NCI-H1436 (cell line): Measurements from ENCODE around the gene PSMD10.

Experiments
- DNase-seq: peaks from one replicate; lab custom pipeline; 2025; lab: John Stamatoyannopoulos, UW

The PSMD10 gene, protein sequence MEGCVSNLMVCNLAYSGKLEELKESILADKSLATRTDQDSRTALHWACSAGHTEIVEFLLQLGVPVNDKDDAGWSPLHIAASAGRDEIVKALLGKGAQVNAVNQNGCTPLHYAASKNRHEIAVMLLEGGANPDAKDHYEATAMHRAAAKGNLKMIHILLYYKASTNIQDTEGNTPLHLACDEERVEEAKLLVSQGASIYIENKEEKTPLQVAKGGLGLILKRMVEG

GRCh38 chrX:108091264-108091877 lies at the start of gene PSMD10, which contains the start of gene ATG4A:
PSMD10 (minus strand) TSS chrX:108091542; CDS start chrX:108091520, 22 bp downstream.
ATG4A (plus strand) TSS chrX:108091778; CDS start chrX:108091827, 49 bp downstream.
- DNase-seq, result peak; percentile 95

DNA sequence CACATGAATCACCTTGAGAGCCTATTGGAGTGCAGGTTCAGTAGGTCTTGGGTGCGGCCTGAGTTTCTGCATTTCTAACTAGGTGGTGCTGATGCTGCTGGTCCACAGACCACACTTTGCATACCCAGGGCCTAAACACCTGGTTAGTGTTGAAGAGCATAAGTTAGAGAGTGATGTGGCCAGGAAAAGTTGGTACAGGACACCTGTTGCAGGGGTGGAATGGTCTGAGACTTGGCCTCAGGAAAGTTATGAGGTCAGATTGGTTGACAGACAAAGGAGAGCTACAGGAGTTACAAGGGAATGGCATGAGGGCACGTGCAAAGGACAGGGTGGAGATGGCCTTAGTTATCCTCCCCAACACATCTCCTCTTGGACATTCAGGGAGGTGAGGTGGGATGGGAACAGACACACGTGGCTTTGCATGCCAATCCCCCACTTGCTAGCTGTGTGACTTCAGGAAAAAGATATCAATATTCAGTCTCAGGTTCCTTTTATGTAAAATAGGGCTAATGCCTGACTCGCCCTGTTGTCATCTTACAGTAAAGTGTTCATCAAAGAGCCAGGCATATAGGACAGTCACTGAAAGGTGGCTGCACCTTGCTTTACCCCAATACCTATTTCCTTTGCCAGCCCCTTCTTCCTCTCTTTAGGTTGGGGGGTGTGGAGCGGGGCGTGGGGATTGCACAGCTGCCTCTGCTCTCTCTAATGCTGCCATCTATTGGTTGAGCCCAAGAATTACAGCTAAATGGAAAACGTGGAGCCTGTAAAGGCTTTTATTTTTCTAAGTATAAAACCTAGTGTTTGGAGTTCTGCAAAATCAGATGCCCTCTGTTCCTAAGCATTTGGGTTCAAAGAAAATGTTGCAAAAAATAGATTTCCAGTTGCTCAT lies 47.7 kb upstream of the PSMD10 start:
- no peak for DNase-seq

DNA sequence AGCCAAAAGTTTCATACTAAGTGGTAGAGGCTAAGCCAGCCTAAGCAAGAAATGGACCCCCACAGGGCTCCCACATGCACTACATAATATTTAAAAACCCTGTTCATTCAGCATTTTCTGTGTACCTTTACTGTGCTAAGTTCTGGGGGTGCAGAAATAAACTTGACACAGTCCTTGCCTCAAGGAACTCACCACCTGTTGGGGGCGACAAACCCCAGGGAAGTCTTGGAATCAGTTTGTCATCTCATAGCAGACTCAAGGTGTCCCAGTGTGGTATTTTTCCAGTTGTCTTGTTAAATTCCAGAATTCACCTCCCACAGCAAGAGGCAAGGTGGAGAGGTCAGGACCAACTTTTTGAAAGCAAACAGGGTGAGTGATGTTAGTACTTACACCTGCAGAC lies 43.4 kb upstream of the PSMD10 start:
- DNase-seq, result no peak

DNA sequence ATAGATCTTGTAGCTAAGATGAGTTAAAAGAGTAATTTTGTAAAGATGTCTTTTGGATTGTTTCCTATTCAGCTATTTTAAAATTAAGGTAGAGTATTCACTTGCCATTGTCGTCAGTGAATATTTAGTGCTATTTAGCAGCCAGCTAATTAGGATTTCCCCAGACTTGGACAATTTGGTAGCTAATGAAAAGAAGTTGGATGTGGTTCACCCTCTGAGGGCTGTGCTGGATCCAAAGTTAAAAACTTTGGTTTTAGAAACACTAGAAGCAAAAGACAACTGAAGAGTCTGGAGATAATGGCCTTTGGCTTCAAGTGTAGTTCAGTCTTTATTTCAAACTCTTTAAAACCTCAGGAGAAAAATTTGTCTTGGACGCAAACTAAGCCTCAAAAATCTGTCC lies 41.5 kb upstream of the PSMD10 start:
- DNase-seq, result no peak

- DNase-seq, result no peak
These were observed 40.7 kb upstream of the PSMD10 start for GRCh38 chrX:108132034-108132433.

- DNase-seq, result no peak
These were observed 40.1 kb upstream of the PSMD10 start for GRCh38 chrX:108131471-108131870.

- no peak for DNase-seq
These were observed 39.5 kb upstream of the PSMD10 start for GRCh38 chrX:108130889-108131288.

DNA sequence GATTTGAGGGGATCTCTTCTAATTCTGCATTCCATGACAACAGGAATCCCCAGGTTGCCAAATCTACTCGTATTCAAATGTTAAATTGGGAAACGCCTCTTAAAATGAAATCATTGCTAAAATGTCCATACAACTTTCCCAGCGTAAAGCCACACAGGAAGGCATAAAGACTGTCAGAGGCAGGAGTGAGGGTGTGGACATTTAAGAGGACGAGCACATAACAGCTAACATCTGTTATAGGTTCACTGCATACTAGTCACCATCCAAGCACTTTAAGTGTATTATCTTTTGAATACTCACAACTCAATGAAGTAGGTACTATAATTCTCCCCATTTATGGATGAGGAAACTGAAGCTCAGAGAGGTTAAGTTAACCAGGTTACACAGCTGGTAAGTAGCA lies 35.8 kb upstream of the PSMD10 start:
- DNase-seq, result no peak

DNA sequence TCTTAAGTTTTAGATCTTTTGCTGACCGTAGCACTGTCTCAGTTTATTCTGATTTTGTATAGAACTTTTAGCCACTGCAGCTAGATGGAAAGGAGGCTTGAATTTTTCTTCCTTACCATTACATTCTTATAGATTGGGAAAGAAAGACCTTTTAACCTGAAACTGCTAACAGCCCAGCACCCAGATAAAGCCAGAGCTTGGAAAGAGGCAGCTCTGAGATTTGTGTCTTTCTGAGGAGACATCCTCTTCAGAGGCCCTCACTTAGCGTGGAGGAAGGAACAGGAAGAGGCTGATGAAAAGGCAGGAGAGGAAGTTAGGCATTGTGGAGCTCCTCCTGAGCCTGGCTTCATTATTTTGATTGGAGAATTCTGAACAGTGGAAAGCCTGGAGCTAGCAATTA lies 35.3 kb upstream of the PSMD10 start:
- DNase-seq, result no peak

DNA sequence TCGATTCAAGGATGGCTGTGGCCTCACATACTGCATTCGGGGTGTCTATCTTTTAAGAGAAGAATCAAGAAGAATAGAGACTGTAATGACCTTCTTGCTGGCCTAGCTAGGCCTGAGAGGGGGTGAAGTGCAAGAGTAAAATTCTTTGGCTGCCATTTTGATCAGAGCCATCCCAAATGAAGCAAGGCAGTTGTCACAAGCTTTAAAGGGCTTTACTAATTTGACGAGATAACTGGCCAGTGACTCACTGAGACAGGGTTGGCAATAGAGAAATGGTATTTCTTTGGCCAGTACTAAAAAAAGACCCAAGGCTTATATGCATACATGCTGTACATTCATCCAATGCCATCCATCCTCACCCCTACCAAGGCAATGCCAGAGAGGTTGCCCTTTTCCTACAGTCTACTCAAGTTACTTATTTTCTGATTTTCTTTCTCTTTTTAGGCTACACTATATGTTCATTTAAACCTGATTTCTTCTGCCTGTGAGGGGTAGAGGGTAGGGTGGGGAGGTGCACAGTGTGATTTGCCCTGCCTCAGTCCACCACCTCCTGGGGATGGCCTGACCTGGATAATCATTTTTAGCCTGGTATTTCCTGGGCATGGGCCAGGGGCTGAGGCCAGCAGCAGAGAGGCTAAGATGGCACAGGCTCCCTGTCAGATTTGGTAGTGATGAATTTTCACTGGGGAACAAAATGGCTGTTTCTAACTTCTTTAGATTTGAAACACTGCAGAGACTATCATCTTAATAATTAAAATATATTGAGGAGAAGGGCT lies 32.4 kb upstream of the PSMD10 start:
- no peak for DNase-seq

DNA sequence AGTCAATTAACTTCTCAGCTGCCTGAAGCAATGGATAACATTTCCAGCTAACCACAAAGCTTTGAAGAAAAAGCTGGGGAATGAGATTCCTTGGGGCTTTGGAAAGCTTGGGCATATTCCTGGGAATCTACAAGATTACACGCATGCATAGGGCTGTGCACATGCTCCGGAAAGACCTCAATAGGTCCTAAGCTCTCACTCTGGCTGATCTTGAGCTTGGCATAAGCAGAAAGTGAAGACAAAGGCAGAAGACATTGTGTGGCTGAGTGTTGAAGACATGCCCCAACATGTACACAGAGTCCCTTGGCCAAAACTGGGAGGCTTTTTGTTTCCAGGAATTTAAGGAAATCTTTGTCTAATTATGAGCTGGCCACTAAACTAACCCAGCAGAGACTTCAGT lies 31.4 kb upstream of the PSMD10 start:
- no peak for DNase-seq

DNA sequence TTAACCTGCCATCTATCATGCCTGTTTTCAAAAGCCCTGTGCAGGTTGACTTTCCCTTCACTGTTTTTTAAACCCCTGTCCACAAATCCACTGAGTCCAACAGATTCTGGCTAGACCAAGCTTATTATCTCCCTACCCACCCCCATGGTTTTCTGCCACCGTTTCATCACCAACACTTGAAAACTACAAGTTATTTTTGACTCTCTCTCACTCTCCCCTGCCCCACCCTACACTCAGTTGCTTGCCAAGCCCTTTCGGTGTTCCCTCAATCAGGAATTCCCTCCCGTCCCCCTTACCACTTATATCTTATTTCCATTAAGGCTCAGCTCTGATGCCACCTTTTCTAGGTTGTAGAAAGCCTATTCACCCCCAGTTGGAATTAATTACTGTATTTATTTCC lies 29.9 kb upstream of the PSMD10 start:
- DNase-seq, result no peak

DNA sequence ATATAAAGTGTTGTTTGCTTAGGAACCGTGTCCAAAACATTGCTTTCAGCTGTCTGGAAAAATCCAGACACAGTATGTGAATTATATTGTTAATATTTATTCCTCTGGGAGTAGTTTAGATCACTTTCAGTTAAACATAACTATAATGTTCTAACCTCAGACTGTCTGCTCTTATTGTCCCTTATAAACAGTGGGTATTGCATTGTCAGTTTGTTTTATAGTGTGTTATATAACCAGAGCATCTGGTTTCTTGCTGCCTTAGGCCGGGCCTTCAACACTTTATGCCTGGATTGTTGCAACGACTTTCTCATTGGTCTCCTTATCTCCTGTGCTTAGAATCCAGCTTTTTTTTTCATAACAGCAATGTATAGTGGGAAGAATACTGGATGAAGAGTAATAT lies 26.6 kb upstream of the PSMD10 start:
- no peak for DNase-seq

GRCh38 chrX:108114541-108114940 lies 23.2 kb upstream of the PSMD10 start:
- no peak for DNase-seq

- DNase-seq, result no peak
These were observed 14.1 kb upstream of the PSMD10 start for GRCh38 chrX:108105473-108105872.

- no peak for DNase-seq
These were observed 6.0 kb upstream of the PSMD10 start for GRCh38 chrX:108097380-108097779.

DNA sequence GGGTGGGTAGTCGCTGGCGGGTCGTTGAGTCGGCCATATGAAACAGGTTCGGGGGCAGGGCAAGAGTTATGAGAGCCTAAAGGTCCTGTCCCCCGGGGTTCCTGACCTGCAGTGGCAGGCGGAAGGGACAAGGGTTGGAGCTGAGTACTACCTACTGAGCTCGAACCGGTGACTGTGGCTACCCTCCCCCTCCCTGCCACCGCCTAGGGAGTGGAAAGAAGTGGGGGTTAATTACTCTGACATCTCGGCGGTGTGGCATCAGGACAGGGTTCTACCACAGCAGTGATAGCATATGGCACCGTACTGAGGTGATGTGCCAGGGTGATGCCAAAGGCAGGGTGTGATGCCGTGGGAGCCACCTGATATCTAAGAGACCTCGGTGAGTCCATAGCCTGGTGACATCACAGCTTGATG lies 543 bp upstream of the PSMD10 start:
- no peak for DNase-seq

DNA sequence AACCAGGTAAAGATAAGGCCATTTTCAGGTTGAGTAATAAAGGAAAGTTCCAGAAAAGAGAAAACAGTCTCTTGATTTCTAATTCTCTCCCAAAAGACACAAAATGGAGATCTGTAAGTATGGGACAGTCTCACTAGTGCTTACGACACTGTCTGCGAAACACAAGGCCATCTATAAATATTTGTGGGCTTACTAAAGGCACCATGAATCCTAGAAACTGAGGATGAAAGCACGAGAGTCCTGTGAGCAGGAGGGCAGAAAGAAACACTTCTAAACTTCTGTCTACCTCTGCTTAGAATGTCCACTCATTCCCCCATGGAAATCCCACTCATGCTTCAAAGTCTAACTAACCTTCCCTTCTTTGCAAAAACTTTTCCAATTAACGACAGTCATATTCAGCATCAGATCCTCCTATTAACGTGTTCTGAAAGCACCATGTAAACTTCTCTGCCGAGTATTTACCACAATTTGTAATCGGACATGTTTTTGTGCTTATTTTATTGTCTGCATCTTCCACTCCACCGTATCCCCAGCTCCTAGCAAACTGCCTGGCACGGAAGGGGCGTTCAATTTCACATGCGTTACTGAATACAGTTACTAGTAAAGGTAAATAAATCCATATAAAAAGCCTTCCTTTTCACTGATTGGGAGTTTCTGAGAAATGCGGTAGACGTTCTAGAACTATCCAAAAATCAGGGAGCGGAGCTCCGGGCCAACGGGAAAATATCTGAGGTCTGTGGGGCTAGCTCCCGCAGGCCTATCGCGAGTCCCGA lies 665 bp downstream of the PSMD10 start:
- DNase-seq, result no peak

GRCh38 chrX:108088511-108088910 lies 2.8 kb downstream of the PSMD10 start:
- no peak for DNase-seq

DNA sequence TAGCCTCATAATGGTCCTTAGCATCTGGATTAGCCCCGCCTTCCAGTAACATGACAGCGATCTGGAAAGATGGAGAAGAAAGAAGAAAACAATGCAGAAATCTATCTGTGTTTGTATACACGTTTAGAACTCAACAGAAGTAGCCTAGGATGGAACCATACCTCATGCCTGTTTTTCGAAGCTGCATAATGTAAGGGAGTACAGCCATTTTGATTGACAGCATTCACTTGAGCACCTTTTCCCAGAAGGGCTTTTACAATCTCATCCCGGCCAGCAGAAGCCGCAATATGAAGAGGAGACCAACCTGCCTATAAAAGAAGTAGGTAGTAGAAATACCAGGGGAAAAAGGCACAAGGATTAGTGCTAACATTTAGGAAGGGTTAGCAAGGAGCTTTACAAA lies 3.5 kb downstream of the PSMD10 start:
- DNase-seq, result no peak

DNA sequence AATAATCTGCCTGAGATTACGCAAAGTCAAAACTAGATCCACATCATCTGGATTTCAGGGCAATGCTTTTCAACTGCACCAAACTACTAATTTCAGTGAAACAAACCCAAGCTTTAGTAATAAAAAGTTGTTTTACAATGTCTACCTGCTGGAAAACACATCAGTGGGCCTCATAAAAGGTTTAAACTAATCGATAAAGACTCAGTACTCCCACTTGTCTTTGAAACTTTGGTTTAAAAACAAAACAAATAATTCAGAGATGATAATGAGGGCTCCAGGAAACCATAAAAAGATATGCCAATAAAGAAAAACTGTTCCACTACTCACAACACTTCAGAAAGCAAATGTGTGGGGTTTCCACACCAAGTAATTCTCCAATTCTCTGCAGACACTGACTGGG lies 10.2 kb downstream of the PSMD10 start:
- no peak for DNase-seq
